H1 (cell line): ENCODE data around the gene SPATS1. TPM values are rescaled to one million over a fixed set of nuclear protein-coding genes. Genes with fewer than 3 reads are reported as not detected.

Experiments used
- CTCF ChIA-PET: fragments of 300-600 bp; sonication (Branson Sonifier 250); formaldehyde crosslinking; loops from one replicate; lab custom pipeline; 2021; ENCODE audit not compliant: partially characterized antibody; lab: Charles Lee
- POLR2A ChIA-PET: fragments of 300-600 bp; sonication (Branson Sonifier 250); formaldehyde crosslinking; loops from one replicate; lab custom pipeline; 2021; ENCODE audit warnings: inconsistent platforms; ENCODE audit not compliant: partially characterized antibody; lab: Charles Lee
- DNase-seq, 2 experiments: peaks; one replicate each; pipeline versions ENCODE4 v3.0.0 to v3.0.0-alpha.2; 2010 to 2022; ENCODE audit warnings: low spot score in 2 of 2, low read depth in 1 of 2, mixed read lengths in 1 of 2
- FAIRE-seq: peaks from 2 replicates; lab custom pipeline; 2011; peaks lifted over from hg19 to GRCh38; lab: Jason Lieb, UNC
- H2AFZ ChIP-seq: 2 replicates; pipeline ENCODE4 v1.8.1; 2012; ENCODE audit warnings: low read length, inconsistent platforms
- H2AK5ac ChIP-seq: 2 replicates; pipeline ENCODE4 v1.6.1; 2013; ENCODE audit warnings: low read depth, low read length
- H2BK120ac ChIP-seq: replicated peaks from 2 replicates; pipeline ENCODE3; 2013; ENCODE audit warnings: low read depth, low read length, inconsistent platforms
- H2BK12ac ChIP-seq: 2 replicates; pipeline ENCODE4 v1.6.1; 2013; ENCODE audit warnings: low read depth, low read length
- H2BK15ac ChIP-seq: 2 replicates; pipeline ENCODE4 v1.6.1; 2013; ENCODE audit warnings: low read length
- H2BK20ac ChIP-seq: 2 replicates; pipeline ENCODE4 v1.6.1; 2013; ENCODE audit warnings: low read length
- H2BK5ac ChIP-seq: 2 replicates; pipeline ENCODE4 v1.6.1; 2013; ENCODE audit warnings: low read depth, low read length
- H3K14ac ChIP-seq: 2 replicates; pipeline ENCODE4 v1.6.1; 2013; ENCODE audit warnings: inconsistent platforms; ENCODE audit not compliant: insufficient read length
- H3K18ac ChIP-seq: 2 replicates; pipeline ENCODE4 v1.6.1; 2013; ENCODE audit warnings: low read length; ENCODE audit errors: extremely low read depth
- H3K23ac ChIP-seq: 2 replicates; pipeline ENCODE4 v1.6.1; 2013; ENCODE audit warnings: inconsistent platforms; ENCODE audit not compliant: insufficient read length
- H3K23me2 ChIP-seq: 2 replicates; pipeline ENCODE4 v1.6.1; 2013; ENCODE audit warnings: low read depth, low read length
- H3K27ac ChIP-seq: 2 replicates; pipeline ENCODE4 v1.6.1; 2011; ENCODE audit warnings: low read depth, low read length, inconsistent platforms
- H3K27me3 ChIP-seq, 4 experiments: replicated peaks in 1 of 4; 1 replicate in 1 of 4; 2 replicates in 3 of 4; pipeline versions ENCODE4 v1.6.1 to v1.8.1; 2011 to 2013; ENCODE audit warnings: low read length in 3 of 4, mild to moderate bottlenecking in 3 of 4, inconsistent platforms in 2 of 4, mixed read lengths in 2 of 4, moderate library complexity in 1 of 4; ENCODE audit not compliant: control insufficient read depth in 3 of 4, insufficient read depth in 3 of 4; ENCODE audit errors: extremely low read depth in 1 of 4
- H3K36me3 ChIP-seq, 4 experiments: 2 replicates each; pipeline versions ENCODE4 v1.6.1 to v1.8.1; 2011 to 2013; ENCODE audit warnings: mild to moderate bottlenecking in 4 of 4, low read length in 3 of 4, moderate library complexity in 2 of 4, control low read depth in 1 of 4, inconsistent platforms in 1 of 4; ENCODE audit not compliant: insufficient read depth in 4 of 4, control insufficient read depth in 2 of 4
- H3K4ac ChIP-seq: replicated peaks from 2 replicates; pipeline ENCODE3; 2013; ENCODE audit warnings: low read length, low read depth, mixed read lengths, inconsistent platforms; ENCODE audit not compliant: insufficient read length
- H3K4me1 ChIP-seq, 4 experiments: replicated peaks in 1 of 4; 1 replicate in 1 of 4; 2 replicates in 3 of 4; pipeline versions ENCODE4 v1.6.1 to v1.8.1; 2011 to 2013; ENCODE audit warnings: low read length in 3 of 4, inconsistent platforms in 2 of 4, mixed read lengths in 1 of 4; ENCODE audit not compliant: insufficient read depth in 4 of 4, control insufficient read depth in 3 of 4
- H3K4me2 ChIP-seq, 2 experiments: 2 replicates each; pipeline versions ENCODE4 v1.6.1 to v1.8.1; 2011 to 2013; ENCODE audit warnings: low read depth in 2 of 2, low read length in 2 of 2, control low read depth in 1 of 2, inconsistent platforms in 1 of 2, mild to moderate bottlenecking in 1 of 2; ENCODE audit not compliant: insufficient read depth in 1 of 2
- H3K4me3 ChIP-seq, 4 experiments: fragments of 200-600, 300-600 bp in 1 of 4; sonication (generic), shearing (Covaris generic), sonication (Bioruptor Twin) in 1 of 4; 2 replicates each; pipeline versions ENCODE4 v1.5.1 to v1.8.1; 2011 to 2016; ENCODE audit warnings: low read length in 4 of 4, low read depth in 3 of 4, control low read depth in 2 of 4, inconsistent platforms in 2 of 4, mild to moderate bottlenecking in 2 of 4, mixed read lengths in 1 of 4, moderate library complexity in 1 of 4; ENCODE audit not compliant: insufficient read depth in 2 of 4; ENCODE audit errors: extremely low read depth in 1 of 4
- H3K56ac ChIP-seq: replicated peaks from 2 replicates; pipeline ENCODE3; 2013; ENCODE audit warnings: low read depth, mild to moderate bottlenecking, mixed read lengths, low read length, inconsistent platforms; ENCODE audit not compliant: insufficient read length
- H3K79me1 ChIP-seq: 2 replicates; pipeline ENCODE4 v1.6.1; 2013; ENCODE audit warnings: low read depth, low read length, control low read depth
- H3K79me2 ChIP-seq, 2 experiments: 2 replicates each; pipeline versions ENCODE4 v1.6.1 to v1.8.1; 2012 to 2013; ENCODE audit warnings: low read length in 2 of 2, mild to moderate bottlenecking in 2 of 2, inconsistent platforms in 1 of 2; ENCODE audit not compliant: insufficient read depth in 2 of 2, control insufficient read depth in 1 of 2
- H3K9ac ChIP-seq, 4 experiments: replicated peaks in 1 of 4; 1 replicate in 1 of 4; 2 replicates in 3 of 4; pipeline versions ENCODE4 v1.6.1 to v1.8.1; 2011 to 2013; ENCODE audit warnings: low read depth in 3 of 4, low read length in 3 of 4, control low read depth in 2 of 4, mild to moderate bottlenecking in 2 of 4, moderate library complexity in 2 of 4, inconsistent platforms in 1 of 4; ENCODE audit errors: extremely low read depth in 1 of 4
- H3K9me3 ChIP-seq, 2 experiments: 2 replicates each; pipeline versions ENCODE4 v1.6.1 to v1.8.1; 2012 to 2013; ENCODE audit warnings: mild to moderate bottlenecking in 2 of 2, moderate library complexity in 2 of 2, control low read depth in 1 of 2, inconsistent platforms in 1 of 2, low read depth in 1 of 2, low read length in 1 of 2, mixed read lengths in 1 of 2; ENCODE audit not compliant: insufficient read depth in 2 of 2
- H4K20me1 ChIP-seq, 2 experiments: replicated peaks in 1 of 2; 2 replicates each; pipeline versions ENCODE3 to v1.8.1; 2011 to 2013; ENCODE audit warnings: inconsistent platforms in 2 of 2, low read length in 2 of 2, mild to moderate bottlenecking in 1 of 2; ENCODE audit not compliant: insufficient read depth in 2 of 2, control insufficient read depth in 1 of 2
- H4K5ac ChIP-seq: 2 replicates; pipeline ENCODE4 v1.6.1; 2013; ENCODE audit warnings: low read length, low read depth, mixed read lengths, inconsistent platforms; ENCODE audit not compliant: insufficient read length
- H4K8ac ChIP-seq: 2 replicates; pipeline ENCODE4 v1.8.0; 2013; ENCODE audit warnings: mild to moderate bottlenecking, moderate library complexity, low read length, inconsistent platforms; ENCODE audit not compliant: insufficient read depth; ENCODE audit errors: extremely low read depth
- H4K91ac ChIP-seq: replicated peaks from 2 replicates; pipeline ENCODE3; 2013; ENCODE audit warnings: low read length, mixed read lengths, inconsistent platforms; ENCODE audit not compliant: insufficient read length
- BCL11A ChIP-seq, 2 experiments: IDR thresholded peaks; one replicate each; pipeline ENCODE4 v1.6.1; 2011; ENCODE audit warnings: low read depth in 2 of 2, low read length in 2 of 2, mild to moderate bottlenecking in 2 of 2
- CEBPB ChIP-seq: IDR thresholded peaks from 2 replicates; pipeline ENCODE4 v1.6.1; 2012; ENCODE audit warnings: low read depth, low read length
- EZH2 ChIP-seq: fragments of 200-600 bp; sonication (generic); IDR thresholded peaks from 2 replicates; pipeline ENCODE4 v1.7.1; 2012; ENCODE audit warnings: low read depth, mild to moderate bottlenecking, moderate library complexity, low read length, inconsistent platforms; ENCODE audit not compliant: severe bottlenecking
- MAFK ChIP-seq: IDR thresholded peaks from 2 replicates; pipeline ENCODE4 v1.6.1; 2012; ENCODE audit warnings: low read depth, mild to moderate bottlenecking, improper control_type of control experiment, low read length
- RXRA ChIP-seq: IDR thresholded peaks from 2 replicates; pipeline ENCODE4 v1.6.1; 2011; ENCODE audit warnings: low read depth, mild to moderate bottlenecking, low read length, moderate library complexity; ENCODE audit not compliant: insufficient read depth
- SRF ChIP-seq: IDR thresholded peaks from 2 replicates; pipeline ENCODE4 v1.6.1; 2011; ENCODE audit warnings: mild to moderate bottlenecking, low read depth, low read length, moderate library complexity
- TEAD4 ChIP-seq: IDR thresholded peaks from 2 replicates; pipeline ENCODE4 v1.6.1; 2012; ENCODE audit warnings: low read depth, low read length, inconsistent platforms, mixed read lengths
- WGBS, 2 experiments: shearing (Covaris generic) in 1 of 2; methylation state at CpG; one replicate each; pipeline versions ENCODE4 v1.1.6 to v1.1.7; 2013 to 2015; ENCODE audit warnings: low lambda C conversion rate in 2 of 2, mixed read lengths in 2 of 2, inconsistent platforms in 1 of 2, low coverage in 1 of 2, missing lambda C conversion rate in 1 of 2; ENCODE audit not compliant: insufficient replicate concordance in 2 of 2, insufficient coverage in 1 of 2, insufficient read length in 1 of 2; ENCODE audit errors: extremely low coverage in 1 of 2, missing lambda C conversion rate in 1 of 2; 5-methylcytosine and 5-hydroxymethylcytosine counted together
- polyA plus RNA-seq, 7 experiments: library from polyadenylated mRNA; depleted of rRNA in 3 of 7; stranded (reverse) in 5 of 7; unstranded in 2 of 7; fragments of >200 nt in 5 of 7; fragments of 200-250 nt in 2 of 7; gene quantifications; 1 replicate in 5 of 7; 2 replicates in 1 of 7; 4 replicates in 1 of 7; pipeline versions ENCODE4 v1.2.1 to v1.2.3, GENCODE V29; 2011 to 2013; ENCODE audit warnings: missing spikeins in 2 of 7, mixed read lengths in 2 of 7
- total RNA-seq: library from RNA; stranded (reverse); fragmentation: NEBNext Ultra II Directional; extraction: Animal tissue kit (Norgen Biotek cat#: 25700); gene quantifications from 2 replicates; pipeline ENCODE4 v1.2.1, GENCODE V29; 2021

Gene SPATS1
- total and polyA plus RNA-seq, 2 of the 8 experiments (the other 6 are each of a cell fraction or from before 2014, with no cell fraction given) = not detected

- Histone ChIP-seq H4K20me1 (no peaks in the 10 kb centered on the region), H3K79me2 (no peaks in the 10 kb centered on the region), H3K23ac (no peak overlapping the region), H2BK15ac (no peak overlapping the region), H3K4ac (no peak overlapping the region), H3K14ac (no peak overlapping the region), H3K4me2 (peak overlapping the region; percentile 8 to 12; a peak in 2 of 4 replicates), H3K27me3 (no peaks in the 10 kb centered on the region), H4K91ac (peak overlapping the region; percentile 17), H3K4me3 (peak overlapping the region in 1 of 4 experiments; percentile 13; a peak in 1 of 8 replicates), H3K18ac (peak overlapping the region; percentile 73; the same call in 1 of the 2 replicates), H3K4me1 (peaks cover 0 to 9% (median 3%) of the 10 kb centered on the region in 4 experiments; a peak in 4 of 7 replicates), H2BK20ac (no peak overlapping the region), H4K8ac (no peak overlapping the region; the same call in 1 of the 2 replicates), H2AFZ (peak overlapping the region; percentile 55; the same call in 1 of the 2 replicates), H2BK5ac (no peak overlapping the region), H3K56ac (no peak overlapping the region), H3K9ac (no peak overlapping the region; a peak in 1 of 7 replicates), H3K79me1 (no peaks in the 10 kb centered on the region), H3K36me3 (no peaks in the 10 kb centered on the region), H2BK120ac (no peak overlapping the region), H3K9me3 (no peaks in the 10 kb centered on the region), H3K23me2 (no peaks in the 10 kb centered on the region), H2BK12ac (peak overlapping the region; percentile 21; the same call in 1 of the 2 replicates), H2AK5ac (no peak overlapping the region), H4K5ac (no peak overlapping the region), H3K27ac (no peak overlapping the region)
- WGBS, 2 experiments = 65% methylated on average over 6 of the region's 6 CpGs; no CpG with 5 or more reads in 1 of the 2 experiments
- POLR2A ChIA-PET = interaction anchor here (1.9 kb wide), 1 partner anchor 37 kb away, joined by 6 read pairs; the partner anchor contains the start of gene AARS2
- FAIRE-seq (no peak), DNase-seq (no peak)
- CTCF ChIA-PET = interaction anchor here (1.2 kb wide), 1 partner anchor 17 kb away, joined by 3 read pairs; no protein-coding TSS in a partner anchor
- TF ChIP-seq RXRA (no peak), TEAD4 (no peak), BCL11A (IDR thresholded peaks at IDR 0.05; ENCODE audit: low read depth in 2 of 2, low read length in 2 of 2) (no peak), MAFK (no peak), CEBPB (peak; percentile 37; the same call in 1 of the 2 replicates), EZH2 (no peak), SRF (no peak)
Measured at GRCh38 chr6:44349904-44350649, 7.6 kb downstream of the SPATS1 start.
